H1 (cell line): ENCODE data around the gene TEKT3. TPM values are rescaled to one million over a fixed set of nuclear protein-coding genes. Genes with fewer than 3 reads are reported as not detected.

Source experiments
- CTCF ChIA-PET: fragments of 300-600 bp; sonication (Branson Sonifier 250); formaldehyde crosslinking; loops from one replicate; lab custom pipeline; 2021; ENCODE audit not compliant: partially characterized antibody; lab: Charles Lee
- POLR2A ChIA-PET: fragments of 300-600 bp; sonication (Branson Sonifier 250); formaldehyde crosslinking; loops from one replicate; lab custom pipeline; 2021; ENCODE audit warnings: inconsistent platforms; ENCODE audit not compliant: partially characterized antibody; lab: Charles Lee
- DNase-seq, 2 experiments: peaks; one replicate each; pipeline versions ENCODE4 v3.0.0 to v3.0.0-alpha.2; 2010 to 2022; ENCODE audit warnings: low spot score in 2 of 2, low read depth in 1 of 2, mixed read lengths in 1 of 2
- FAIRE-seq: peaks from 2 replicates; lab custom pipeline; 2011; peaks lifted over from hg19 to GRCh38; lab: Jason Lieb, UNC
- H2AFZ ChIP-seq: 2 replicates; pipeline ENCODE4 v1.8.1; 2012; ENCODE audit warnings: low read length, inconsistent platforms
- H2AK5ac ChIP-seq: 2 replicates; pipeline ENCODE4 v1.6.1; 2013; ENCODE audit warnings: low read depth, low read length
- H2BK120ac ChIP-seq: replicated peaks from 2 replicates; pipeline ENCODE3; 2013; ENCODE audit warnings: low read depth, low read length, inconsistent platforms
- H2BK12ac ChIP-seq: 2 replicates; pipeline ENCODE4 v1.6.1; 2013; ENCODE audit warnings: low read depth, low read length
- H2BK15ac ChIP-seq: 2 replicates; pipeline ENCODE4 v1.6.1; 2013; ENCODE audit warnings: low read length
- H2BK20ac ChIP-seq: 2 replicates; pipeline ENCODE4 v1.6.1; 2013; ENCODE audit warnings: low read length
- H2BK5ac ChIP-seq: 2 replicates; pipeline ENCODE4 v1.6.1; 2013; ENCODE audit warnings: low read depth, low read length
- H3K14ac ChIP-seq: 2 replicates; pipeline ENCODE4 v1.6.1; 2013; ENCODE audit warnings: inconsistent platforms; ENCODE audit not compliant: insufficient read length
- H3K18ac ChIP-seq: 2 replicates; pipeline ENCODE4 v1.6.1; 2013; ENCODE audit warnings: low read length; ENCODE audit errors: extremely low read depth
- H3K23ac ChIP-seq: 2 replicates; pipeline ENCODE4 v1.6.1; 2013; ENCODE audit warnings: inconsistent platforms; ENCODE audit not compliant: insufficient read length
- H3K23me2 ChIP-seq: 2 replicates; pipeline ENCODE4 v1.6.1; 2013; ENCODE audit warnings: low read depth, low read length
- H3K27ac ChIP-seq: 2 replicates; pipeline ENCODE4 v1.6.1; 2011; ENCODE audit warnings: low read depth, low read length, inconsistent platforms
- H3K27me3 ChIP-seq, 4 experiments: replicated peaks in 1 of 4; 1 replicate in 1 of 4; 2 replicates in 3 of 4; pipeline versions ENCODE4 v1.6.1 to v1.8.1; 2011 to 2013; ENCODE audit warnings: low read length in 3 of 4, mild to moderate bottlenecking in 3 of 4, inconsistent platforms in 2 of 4, mixed read lengths in 2 of 4, moderate library complexity in 1 of 4; ENCODE audit not compliant: control insufficient read depth in 3 of 4, insufficient read depth in 3 of 4; ENCODE audit errors: extremely low read depth in 1 of 4
- H3K36me3 ChIP-seq, 4 experiments: 2 replicates each; pipeline versions ENCODE4 v1.6.1 to v1.8.1; 2011 to 2013; ENCODE audit warnings: mild to moderate bottlenecking in 4 of 4, low read length in 3 of 4, moderate library complexity in 2 of 4, control low read depth in 1 of 4, inconsistent platforms in 1 of 4; ENCODE audit not compliant: insufficient read depth in 4 of 4, control insufficient read depth in 2 of 4
- H3K4ac ChIP-seq: replicated peaks from 2 replicates; pipeline ENCODE3; 2013; ENCODE audit warnings: low read length, low read depth, mixed read lengths, inconsistent platforms; ENCODE audit not compliant: insufficient read length
- H3K4me1 ChIP-seq, 4 experiments: replicated peaks in 1 of 4; 1 replicate in 1 of 4; 2 replicates in 3 of 4; pipeline versions ENCODE4 v1.6.1 to v1.8.1; 2011 to 2013; ENCODE audit warnings: low read length in 3 of 4, inconsistent platforms in 2 of 4, mixed read lengths in 1 of 4; ENCODE audit not compliant: insufficient read depth in 4 of 4, control insufficient read depth in 3 of 4
- H3K4me2 ChIP-seq, 2 experiments: 2 replicates each; pipeline versions ENCODE4 v1.6.1 to v1.8.1; 2011 to 2013; ENCODE audit warnings: low read depth in 2 of 2, low read length in 2 of 2, control low read depth in 1 of 2, inconsistent platforms in 1 of 2, mild to moderate bottlenecking in 1 of 2; ENCODE audit not compliant: insufficient read depth in 1 of 2
- H3K4me3 ChIP-seq, 4 experiments: fragments of 200-600, 300-600 bp in 1 of 4; sonication (generic), shearing (Covaris generic), sonication (Bioruptor Twin) in 1 of 4; 2 replicates each; pipeline versions ENCODE4 v1.5.1 to v1.8.1; 2011 to 2016; ENCODE audit warnings: low read length in 4 of 4, low read depth in 3 of 4, control low read depth in 2 of 4, inconsistent platforms in 2 of 4, mild to moderate bottlenecking in 2 of 4, mixed read lengths in 1 of 4, moderate library complexity in 1 of 4; ENCODE audit not compliant: insufficient read depth in 2 of 4; ENCODE audit errors: extremely low read depth in 1 of 4
- H3K56ac ChIP-seq: replicated peaks from 2 replicates; pipeline ENCODE3; 2013; ENCODE audit warnings: low read depth, mild to moderate bottlenecking, mixed read lengths, low read length, inconsistent platforms; ENCODE audit not compliant: insufficient read length
- H3K79me1 ChIP-seq: 2 replicates; pipeline ENCODE4 v1.6.1; 2013; ENCODE audit warnings: low read depth, low read length, control low read depth
- H3K79me2 ChIP-seq, 2 experiments: 2 replicates each; pipeline versions ENCODE4 v1.6.1 to v1.8.1; 2012 to 2013; ENCODE audit warnings: low read length in 2 of 2, mild to moderate bottlenecking in 2 of 2, inconsistent platforms in 1 of 2; ENCODE audit not compliant: insufficient read depth in 2 of 2, control insufficient read depth in 1 of 2
- H3K9ac ChIP-seq, 4 experiments: replicated peaks in 1 of 4; 1 replicate in 1 of 4; 2 replicates in 3 of 4; pipeline versions ENCODE4 v1.6.1 to v1.8.1; 2011 to 2013; ENCODE audit warnings: low read depth in 3 of 4, low read length in 3 of 4, control low read depth in 2 of 4, mild to moderate bottlenecking in 2 of 4, moderate library complexity in 2 of 4, inconsistent platforms in 1 of 4; ENCODE audit errors: extremely low read depth in 1 of 4
- H3K9me3 ChIP-seq, 2 experiments: 2 replicates each; pipeline versions ENCODE4 v1.6.1 to v1.8.1; 2012 to 2013; ENCODE audit warnings: mild to moderate bottlenecking in 2 of 2, moderate library complexity in 2 of 2, control low read depth in 1 of 2, inconsistent platforms in 1 of 2, low read depth in 1 of 2, low read length in 1 of 2, mixed read lengths in 1 of 2; ENCODE audit not compliant: insufficient read depth in 2 of 2
- H4K20me1 ChIP-seq, 2 experiments: replicated peaks in 1 of 2; 2 replicates each; pipeline versions ENCODE3 to v1.8.1; 2011 to 2013; ENCODE audit warnings: inconsistent platforms in 2 of 2, low read length in 2 of 2, mild to moderate bottlenecking in 1 of 2; ENCODE audit not compliant: insufficient read depth in 2 of 2, control insufficient read depth in 1 of 2
- H4K5ac ChIP-seq: 2 replicates; pipeline ENCODE4 v1.6.1; 2013; ENCODE audit warnings: low read length, low read depth, mixed read lengths, inconsistent platforms; ENCODE audit not compliant: insufficient read length
- H4K8ac ChIP-seq: 2 replicates; pipeline ENCODE4 v1.8.0; 2013; ENCODE audit warnings: mild to moderate bottlenecking, moderate library complexity, low read length, inconsistent platforms; ENCODE audit not compliant: insufficient read depth; ENCODE audit errors: extremely low read depth
- H4K91ac ChIP-seq: replicated peaks from 2 replicates; pipeline ENCODE3; 2013; ENCODE audit warnings: low read length, mixed read lengths, inconsistent platforms; ENCODE audit not compliant: insufficient read length
- EGR1 ChIP-seq: IDR thresholded peaks from 2 replicates; pipeline ENCODE4 v1.6.1; 2011; ENCODE audit warnings: low read depth, low read length, borderline replicate concordance
- GABPA ChIP-seq: IDR thresholded peaks from 2 replicates; pipeline ENCODE4 v1.6.1; 2011; ENCODE audit warnings: mild to moderate bottlenecking, low read length, moderate library complexity, borderline replicate concordance; ENCODE audit not compliant: insufficient read depth
- SP1 ChIP-seq: IDR thresholded peaks from 2 replicates; pipeline ENCODE4 v1.6.1; 2011; ENCODE audit warnings: low read depth, low read length
- SP2 ChIP-seq: IDR thresholded peaks from 2 replicates; pipeline ENCODE4 v1.6.1; 2012; ENCODE audit warnings: mild to moderate bottlenecking, low read length, inconsistent platforms
- USF2 ChIP-seq: IDR thresholded peaks from 2 replicates; pipeline ENCODE4 v1.6.1; 2011; ENCODE audit warnings: low read length, improper control_type of control experiment
- WGBS, 2 experiments: shearing (Covaris generic) in 1 of 2; methylation state at CpG; one replicate each; pipeline versions ENCODE4 v1.1.6 to v1.1.7; 2013 to 2015; ENCODE audit warnings: low lambda C conversion rate in 2 of 2, mixed read lengths in 2 of 2, inconsistent platforms in 1 of 2, low coverage in 1 of 2, missing lambda C conversion rate in 1 of 2; ENCODE audit not compliant: insufficient replicate concordance in 2 of 2, insufficient coverage in 1 of 2, insufficient read length in 1 of 2; ENCODE audit errors: extremely low coverage in 1 of 2, missing lambda C conversion rate in 1 of 2; 5-methylcytosine and 5-hydroxymethylcytosine counted together
- polyA plus RNA-seq, 7 experiments: library from polyadenylated mRNA; depleted of rRNA in 3 of 7; stranded (reverse) in 5 of 7; unstranded in 2 of 7; fragments of >200 nt in 5 of 7; fragments of 200-250 nt in 2 of 7; gene quantifications; 1 replicate in 5 of 7; 2 replicates in 1 of 7; 4 replicates in 1 of 7; pipeline versions ENCODE4 v1.2.1 to v1.2.3, GENCODE V29; 2011 to 2013; ENCODE audit warnings: missing spikeins in 2 of 7, mixed read lengths in 2 of 7
- total RNA-seq: library from RNA; stranded (reverse); fragmentation: NEBNext Ultra II Directional; extraction: Animal tissue kit (Norgen Biotek cat#: 25700); gene quantifications from 2 replicates; pipeline ENCODE4 v1.2.1, GENCODE V29; 2021

Gene TEKT3
- total and polyA plus RNA-seq, 2 of the 8 experiments (the other 6 are each of a cell fraction or from before 2014, with no cell fraction given) = 2.2 to 2.9 TPM

GRCh38 chr17:15289285-15290183 lies 51.9 kb downstream of the TEKT3 start:
- CTCF ChIA-PET = interaction anchor here (0.8 kb wide), 1 partner anchor 12 kb away, joined by 3 read pairs; no protein-coding TSS in a partner anchor
- no peak overlapping the region for H2AK5ac ChIP-seq
- no peak overlapping the region for H3K9ac ChIP-seq
- H3K36me3 ChIP-seq = no peaks in the 10 kb centered on the region
- H4K91ac ChIP-seq = no peak overlapping the region
- WGBS, 2 experiments = 93% methylated on average over 22 of the region's 22 CpGs; no CpG with 5 or more reads in 1 of the 2 experiments
- H3K27me3 ChIP-seq = no peaks in the 10 kb centered on the region
- H3K14ac ChIP-seq = no peak overlapping the region
- no peak overlapping the region for H2BK12ac ChIP-seq
- no peak overlapping the region for H2BK20ac ChIP-seq
- H3K9me3 ChIP-seq = no peaks in the 10 kb centered on the region
- H2BK120ac ChIP-seq = no peak overlapping the region
- no peak overlapping the region for H3K27ac ChIP-seq
- POLR2A ChIA-PET = no interaction called here
- no peaks in the 10 kb centered on the region for H3K79me2 ChIP-seq
- H4K8ac ChIP-seq = no peak overlapping the region
- no peaks in the 10 kb centered on the region for H3K4me1 ChIP-seq
- H3K23me2 ChIP-seq = no peaks in the 10 kb centered on the region; the same call in 1 of the 2 replicates
- DNase-seq = no peak
- H2BK15ac ChIP-seq = no peak overlapping the region
- no peak overlapping the region for H4K5ac ChIP-seq
- H3K4ac ChIP-seq = no peak overlapping the region
- H4K20me1 ChIP-seq = no peaks in the 10 kb centered on the region
- H3K79me1 ChIP-seq = no peaks in the 10 kb centered on the region
- FAIRE-seq = no peak
- no peak overlapping the region for H3K23ac ChIP-seq
- no peak overlapping the region for H2AFZ ChIP-seq
- no peak overlapping the region for H3K18ac ChIP-seq
- TF ChIP-seq SP2 (no peak), USF2 (no peak), SP1 (no peak), EGR1 (no peak), GABPA (no peak)
- TF ChIP-seq, all 59 proteins: peak for 0
- Histone ChIP-seq H3K56ac (no peak overlapping the region), H2BK5ac (no peak overlapping the region), H3K4me3 (no peak overlapping the region), H3K4me2 (no peak overlapping the region)
